GM18520 (cell line): Measurements from ENCODE around the gene C9orf43.

Experiments
- ATAC-seq: cut with Tn5 transposase; IDR thresholded peaks from one replicate; pipeline ENCODE4 v1.9.1; 2021; ENCODE audit not compliant: unreplicated experiment

Gene C9orf43

DNA sequence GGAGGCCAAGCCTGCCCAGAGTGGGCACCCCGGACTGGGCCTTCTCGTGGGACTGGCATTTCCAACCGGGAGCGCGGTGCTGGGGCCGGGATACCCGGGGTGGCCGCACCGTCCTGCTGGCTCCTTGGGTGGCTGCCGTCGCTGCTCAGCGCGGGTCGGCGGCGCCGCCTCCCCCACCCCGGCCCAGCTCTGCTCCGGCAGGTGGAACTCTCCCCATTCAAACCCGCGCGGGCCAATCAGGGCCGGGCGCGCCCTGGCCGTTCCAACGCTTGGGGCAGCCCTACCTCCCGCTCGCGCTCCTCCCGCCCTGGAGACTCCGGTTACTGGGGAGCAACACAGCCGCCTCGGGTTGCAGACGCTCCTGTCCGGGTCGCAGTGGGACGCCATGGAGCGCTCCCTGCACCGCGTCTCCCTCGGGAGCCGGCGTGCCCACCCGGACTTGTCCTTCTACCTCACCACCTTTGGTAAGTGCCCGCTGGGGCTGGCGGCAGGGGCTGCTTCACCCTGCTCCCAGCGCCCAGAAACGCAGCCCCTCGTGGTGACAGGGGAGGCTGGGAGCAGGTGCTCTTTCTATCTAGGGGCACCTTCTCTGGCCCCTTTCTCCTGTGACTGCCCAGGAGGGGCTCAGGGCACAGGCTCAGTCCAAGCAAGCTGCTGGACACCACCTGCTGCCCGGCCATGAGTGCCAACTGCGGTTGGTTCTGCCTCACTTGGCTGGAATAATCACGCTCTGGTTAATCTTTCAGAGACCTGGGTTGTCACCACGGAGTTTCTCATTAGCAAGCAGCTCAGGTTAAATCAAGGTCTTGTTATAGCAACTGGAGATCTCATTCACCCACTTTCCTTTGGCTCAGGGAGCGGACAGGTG, 53.1 kb downstream of the C9orf43 start, which contains the start of gene RGS3:
Gene RGS3, plus strand, starts transcription at position 310 of the 868 bp plus-strand sequence. Its CDS starts 76 bp downstream, at position 386.
- no peak for ATAC-seq

DNA sequence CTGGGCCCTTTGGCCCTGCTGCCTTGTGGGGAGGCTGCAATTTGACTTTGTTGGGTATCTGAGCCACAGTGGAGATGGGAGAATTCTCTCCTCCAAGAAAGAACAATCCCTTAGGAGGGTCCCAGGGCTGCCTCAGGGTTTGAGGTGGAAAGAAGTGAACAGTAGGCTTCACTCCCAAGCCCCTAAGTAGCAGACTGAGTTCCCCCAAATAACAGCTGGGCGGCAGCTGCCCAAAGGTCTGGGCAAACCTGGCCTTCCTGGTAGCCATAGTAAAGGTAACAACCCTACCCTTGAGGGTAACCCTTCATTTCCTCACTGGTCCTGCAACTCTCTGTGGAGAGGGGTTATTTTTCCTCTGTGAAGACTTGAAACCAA, 53.7 kb downstream of the C9orf43 start:
- no peak for ATAC-seq

DNA sequence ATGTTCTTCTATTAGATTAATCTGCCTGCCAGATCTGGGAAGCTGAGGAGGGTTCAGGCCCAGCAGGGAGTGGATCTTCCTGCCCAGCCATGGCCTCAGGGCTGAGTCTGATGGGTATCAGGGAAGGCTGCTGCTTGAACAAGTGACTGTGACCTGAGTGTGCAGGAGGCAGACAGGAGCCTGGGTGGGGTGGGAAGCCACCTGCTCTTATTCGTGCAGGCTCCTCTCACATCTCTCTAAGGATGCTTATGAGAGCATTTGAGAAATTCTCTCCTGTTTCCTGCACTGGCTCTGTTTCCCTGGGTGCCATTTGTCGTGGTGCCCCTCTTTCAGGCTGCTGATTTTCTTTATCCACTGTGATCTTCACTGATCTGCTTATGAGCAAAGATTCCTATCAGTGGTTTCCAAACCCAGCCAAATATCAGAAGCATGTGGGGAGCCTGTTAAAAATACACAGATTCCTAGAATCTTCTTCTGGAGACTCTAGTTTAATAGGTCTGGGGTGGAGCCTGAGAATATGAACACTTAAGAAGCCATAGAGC, 55.1 kb downstream of the C9orf43 start:
- ATAC-seq = no peak

DNA sequence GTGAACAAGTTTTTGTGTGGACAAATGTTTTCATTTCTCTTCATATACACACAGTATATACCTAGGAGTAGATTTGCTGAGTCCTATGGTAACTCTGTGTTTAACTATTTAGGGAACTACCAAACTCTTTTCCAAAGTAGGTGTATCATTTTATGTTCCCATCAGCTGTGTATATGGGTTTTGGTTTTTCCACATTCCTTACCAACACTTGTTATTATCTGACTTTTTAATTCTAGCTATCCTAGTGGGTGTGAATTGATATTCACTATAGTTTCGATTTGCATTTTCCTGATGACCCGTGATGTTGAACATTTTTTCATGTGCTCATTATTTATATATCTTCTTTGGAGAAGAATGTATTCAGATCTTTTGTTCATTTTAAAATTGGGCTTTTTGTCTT, 56.6 kb downstream of the C9orf43 start:
- ATAC-seq = no peak

DNA sequence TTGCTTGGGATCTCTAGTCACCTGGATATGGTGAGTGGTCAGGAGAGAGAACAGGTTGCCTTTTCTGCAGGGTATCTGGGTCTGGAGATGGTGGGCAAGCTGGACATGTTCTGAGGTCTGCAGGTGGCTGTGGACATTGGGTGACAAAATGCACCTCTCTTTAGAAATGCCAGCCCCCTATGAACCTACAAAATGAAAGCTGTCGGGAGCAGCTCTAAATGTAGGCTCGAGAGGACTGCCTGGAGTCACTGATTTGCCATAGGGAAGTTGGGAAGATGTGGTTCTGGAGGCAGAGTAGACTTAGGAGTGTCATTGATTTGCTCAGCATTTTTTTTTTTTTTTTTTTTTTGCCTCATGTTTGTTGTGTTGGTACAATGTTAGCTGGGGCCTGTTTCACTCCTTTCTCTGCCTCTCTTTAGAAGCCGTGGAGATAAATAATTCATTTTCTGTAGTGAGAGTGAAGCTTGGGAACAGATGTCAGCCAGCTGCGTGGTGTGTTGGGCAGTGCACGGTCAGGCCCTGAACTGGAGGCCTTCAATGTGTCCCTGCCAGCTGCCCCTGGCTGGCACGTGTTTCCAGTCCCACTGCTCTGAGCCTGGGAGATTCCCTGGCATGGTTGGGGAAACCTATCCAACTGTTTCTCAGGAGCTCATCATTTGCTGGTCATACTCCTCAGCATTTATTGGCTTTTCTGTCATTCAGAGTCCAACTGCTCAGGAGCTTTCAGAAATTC, 58.3 kb downstream of the C9orf43 start:
- no peak for ATAC-seq

DNA sequence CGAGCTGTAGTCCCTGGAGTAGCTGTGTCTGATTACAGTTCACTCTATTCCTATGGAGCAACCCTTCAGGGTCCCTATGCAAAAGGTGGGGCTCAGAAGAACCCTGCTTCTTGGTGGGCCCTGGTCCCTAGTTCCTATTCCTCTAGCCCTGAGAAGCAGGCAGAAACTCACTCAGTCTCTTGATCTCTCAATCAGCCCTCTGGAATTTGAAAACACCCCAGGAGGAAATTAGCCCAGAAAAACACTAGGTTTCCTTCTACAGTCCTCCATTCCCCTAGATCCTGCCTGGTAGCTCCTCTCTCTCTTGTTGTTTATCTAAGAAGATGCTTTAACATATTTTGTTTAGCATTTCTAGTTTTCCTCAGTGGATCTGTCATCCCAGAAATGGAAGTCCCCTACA, 60.6 kb downstream of the C9orf43 start:
- no peak for ATAC-seq

DNA sequence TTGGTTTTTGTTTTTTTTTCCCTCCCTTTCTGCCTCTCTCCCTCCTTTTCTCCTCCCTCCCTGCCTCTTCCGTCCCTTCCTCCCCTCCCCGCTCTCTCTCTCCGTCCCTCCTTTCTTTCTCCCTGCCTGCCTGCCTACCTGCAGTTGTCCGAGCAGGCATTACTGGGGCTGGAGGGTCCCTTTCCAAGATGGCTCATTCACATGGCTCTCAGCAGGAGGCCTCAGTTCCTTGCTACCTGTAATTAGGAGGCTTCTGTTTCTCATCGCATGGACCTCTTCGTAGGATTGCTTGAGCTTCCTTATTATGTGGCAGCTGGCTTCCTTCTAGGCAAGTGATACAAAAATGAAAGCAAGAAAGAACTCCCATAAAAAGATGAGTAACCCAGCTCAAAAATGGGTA, 61.0 kb downstream of the C9orf43 start:
- ATAC-seq = no peak

DNA sequence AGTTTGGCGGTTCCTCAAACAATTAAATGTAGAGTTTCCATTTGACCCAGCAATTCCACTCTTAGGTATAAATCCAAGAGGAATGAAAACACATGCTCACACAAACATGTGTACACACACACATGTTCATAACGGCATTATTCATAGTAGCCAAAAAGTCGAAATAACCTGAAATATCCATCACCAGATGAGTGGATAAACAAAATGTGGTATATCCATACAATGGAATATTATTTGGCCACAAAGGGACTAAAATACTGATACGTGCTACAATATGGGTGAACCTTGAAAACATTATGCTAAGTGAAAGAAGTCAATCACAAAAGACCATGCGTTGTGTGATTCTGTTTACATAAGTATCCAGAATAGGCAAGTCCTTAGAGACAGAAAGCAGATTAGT, 61.7 kb downstream of the C9orf43 start:
- ATAC-seq = no peak

DNA sequence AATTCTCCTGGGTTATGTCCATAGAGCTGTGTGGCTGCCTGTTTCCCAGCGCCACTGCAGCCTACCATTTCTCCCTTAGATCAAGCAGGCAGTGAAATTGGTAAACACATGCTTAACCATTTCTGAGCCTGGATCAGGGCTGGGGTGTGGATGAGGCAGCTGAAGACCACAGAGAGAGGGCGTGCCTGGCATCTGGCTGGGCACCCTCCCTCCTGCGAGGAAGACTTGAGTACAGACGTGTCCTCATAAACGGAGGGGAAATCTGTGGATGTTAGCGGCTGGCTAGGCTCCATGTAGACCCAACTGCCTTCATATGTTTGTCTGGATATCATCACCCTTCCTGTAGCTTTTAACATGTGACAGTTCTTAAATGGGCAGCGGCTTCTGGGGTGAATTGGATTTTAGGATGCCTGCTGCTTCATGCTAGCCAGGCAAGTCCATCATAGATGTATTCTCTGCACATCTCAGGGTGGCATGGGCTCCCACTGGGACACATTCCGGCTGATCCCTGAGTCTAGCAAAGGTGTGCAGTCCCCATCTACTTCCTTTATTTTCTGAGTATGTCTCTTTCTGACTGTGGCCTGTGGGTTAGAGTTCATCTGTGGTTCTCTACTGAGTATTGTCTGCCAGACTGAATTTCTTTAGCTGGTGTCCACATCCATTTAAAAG, 63.9 kb downstream of the C9orf43 start:
- ATAC-seq = no peak

DNA sequence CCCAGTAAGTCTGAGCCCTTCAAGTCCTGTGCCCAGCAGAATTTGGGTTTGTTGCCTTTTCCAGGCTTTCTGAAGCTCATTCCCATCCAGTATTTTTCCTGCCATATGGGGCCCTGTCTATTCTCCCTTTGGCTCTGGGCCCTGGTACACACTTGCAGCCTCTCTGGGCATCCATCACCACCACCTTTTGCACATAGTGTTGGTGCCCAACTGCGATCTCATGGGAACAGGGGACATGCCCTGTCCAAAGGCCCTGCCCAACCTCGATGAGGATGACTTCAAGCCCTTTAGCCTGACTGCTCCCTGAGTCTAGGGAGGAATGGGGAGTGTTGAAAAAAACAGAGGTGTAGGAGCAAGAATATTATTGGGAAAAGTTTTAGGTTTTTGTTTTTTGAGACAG, 64.5 kb downstream of the C9orf43 start:
- ATAC-seq = no peak

DNA sequence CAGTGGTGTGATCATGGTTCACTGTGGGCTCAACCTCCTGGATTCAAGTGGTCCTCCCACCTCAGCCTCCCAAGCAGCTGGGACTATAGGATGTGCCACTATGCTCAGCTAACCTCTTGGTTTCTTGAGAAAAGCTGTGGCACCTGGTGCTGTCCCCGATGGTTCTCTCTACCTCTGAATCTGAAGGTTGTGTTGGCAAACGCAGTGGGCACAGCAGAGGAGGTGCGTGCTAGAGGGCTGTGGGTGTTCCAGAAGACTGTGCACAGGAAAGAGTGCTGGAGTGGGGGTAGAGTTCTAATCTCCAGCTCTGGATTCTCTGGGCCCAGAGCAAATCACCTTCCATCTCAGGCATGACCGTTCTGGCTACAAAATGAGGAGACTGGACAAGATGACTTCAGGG, 65.4 kb downstream of the C9orf43 start:
- no peak for ATAC-seq

DNA sequence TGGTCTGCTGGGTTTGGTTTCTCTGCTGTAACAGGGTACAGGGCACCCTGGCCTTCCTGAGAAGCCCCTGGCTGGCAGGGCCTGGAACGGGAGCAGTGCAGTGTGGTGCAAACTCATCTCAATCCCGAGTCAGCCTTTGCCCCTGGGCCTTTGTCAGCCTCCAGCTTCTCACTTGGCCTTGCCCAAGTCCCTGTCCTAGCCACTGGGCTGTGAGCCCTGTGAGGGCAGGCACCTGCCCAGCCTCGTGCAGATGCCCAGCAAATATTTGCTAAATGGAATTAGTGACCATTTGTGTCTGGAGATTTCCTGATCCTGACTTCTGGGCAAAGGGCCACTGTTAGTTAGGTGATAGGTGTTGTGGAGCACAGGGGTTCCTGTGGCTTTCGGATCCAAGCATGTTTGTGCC, 66.0 kb downstream of the C9orf43 start:
- ATAC-seq = no peak

DNA sequence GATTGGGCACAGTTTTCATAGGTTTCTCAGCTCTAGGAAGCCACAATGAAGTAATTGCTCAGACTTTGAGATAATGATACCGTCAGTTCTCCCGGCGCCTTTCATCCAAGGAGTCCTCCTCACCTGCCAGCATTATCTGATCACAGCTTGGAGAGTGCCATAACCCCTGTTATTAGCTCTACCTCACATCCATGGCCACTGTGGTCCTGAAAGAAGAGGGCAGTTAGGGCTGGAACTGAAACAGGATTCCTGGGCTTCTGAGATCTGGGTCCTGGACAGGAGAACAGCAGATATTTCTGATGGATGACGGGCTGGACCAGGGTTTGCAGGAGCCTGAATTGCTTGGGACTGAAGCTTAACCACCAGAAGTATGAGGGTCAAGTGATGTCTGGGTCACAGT, 66.5 kb downstream of the C9orf43 start:
- ATAC-seq = no peak

DNA sequence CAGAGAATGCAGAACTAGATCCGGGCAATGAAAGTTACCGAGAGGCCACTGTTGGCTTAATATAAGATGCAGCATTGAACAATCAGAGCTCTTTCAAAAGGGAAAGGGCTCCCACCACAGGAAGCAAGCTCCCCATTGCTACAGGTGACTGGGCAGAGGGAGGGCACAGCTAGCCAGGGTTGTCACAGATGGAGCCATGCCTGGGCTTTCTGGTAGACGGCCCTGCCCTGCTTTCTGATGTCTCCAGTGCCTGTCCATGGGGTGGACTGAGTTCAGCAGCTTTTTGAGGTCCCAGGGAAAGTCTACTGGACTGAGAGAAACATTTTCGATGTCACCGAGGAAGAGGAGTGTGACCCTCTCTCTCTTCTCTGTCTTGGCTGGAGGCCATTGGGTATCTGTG, 67.1 kb downstream of the C9orf43 start:
- ATAC-seq = no peak

DNA sequence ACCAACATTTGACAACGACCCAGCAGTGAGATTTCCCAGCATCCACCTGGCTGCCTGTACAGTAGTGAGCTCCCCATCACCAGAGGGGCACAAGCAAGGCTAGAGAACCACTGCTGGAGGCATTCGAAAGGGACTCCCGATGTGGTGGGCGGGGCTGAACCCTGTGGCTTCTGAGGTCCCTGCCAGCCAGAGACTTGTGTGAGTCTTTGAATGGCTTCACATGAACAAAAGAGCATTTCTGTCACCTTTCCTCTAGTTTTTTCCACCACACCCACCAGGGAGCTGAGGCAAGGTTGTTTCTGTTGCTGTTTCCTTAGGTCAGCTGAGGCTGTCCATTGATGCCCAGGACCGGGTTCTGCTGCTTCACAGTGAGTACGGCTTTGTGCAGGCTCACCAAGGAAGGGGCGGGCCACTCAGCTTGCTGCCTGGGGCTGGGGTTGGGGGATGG, 68.7 kb downstream of the C9orf43 start:
- no peak for ATAC-seq
